ENCODE results near the gene OLA1. TPM values are rescaled to one million over a fixed set of nuclear protein-coding genes. Genes with fewer than 3 reads are reported as not detected.
A peak's percentile ranks its signal among the peaks of the same experiment; 100 is the strongest.

OLA1 gene
- total RNA-seq, 1 experiment from 2014 or later, result 109 TPM

GRCh38 chr2:174125090-174125489 is 123.2 kb downstream of the OLA1 start:
- Mint-ChIP-seq H3K4me1 (peaks cover 66% of the 10 kb centered on the region), H3K4me3 (peak overlapping the region; percentile 19), H3K9me3 (no peaks in the 10 kb centered on the region), H3K27ac (peak overlapping the region; percentile 93; the same call in 1 of the 2 replicates), H3K27me3 (ENCODE audit: low read depth) (no peaks in the 10 kb centered on the region), H3K36me3 (no peaks in the 10 kb centered on the region)
- POLR2A ChIA-PET, result no interaction called here
- DNase-seq (ENCODE audit: low spot score), result no peak
- ATAC-seq, result peak; percentile 43
- TF ChIP-seq ZBTB21 (CRISPR knock-in tag; IDR thresholded peaks at IDR 0.05; ENCODE audit: borderline replicate concordance) (no peak), TCF7 (CRISPR knock-in tag; IDR thresholded peaks at IDR 0.05; ENCODE audit: low read depth) (no peak), IRF2 (CRISPR knock-in tag; IDR thresholded peaks at IDR 0.05; ENCODE audit: borderline replicate concordance, low read depth) (no peak), AFF4 (CRISPR knock-in tag; IDR thresholded peaks at IDR 0.05; ENCODE audit: borderline replicate concordance) (no peak), PRRX2 (CRISPR knock-in tag; IDR thresholded peaks at IDR 0.05) (no peak)
- CTCF ChIA-PET, result interaction anchor here (0.5 to 1.5 kb wide), 4 partner anchors 21 to 216 kb away, joined by 3 to 7 read pairs (median 4); no protein-coding TSS in a partner anchor

DNA sequence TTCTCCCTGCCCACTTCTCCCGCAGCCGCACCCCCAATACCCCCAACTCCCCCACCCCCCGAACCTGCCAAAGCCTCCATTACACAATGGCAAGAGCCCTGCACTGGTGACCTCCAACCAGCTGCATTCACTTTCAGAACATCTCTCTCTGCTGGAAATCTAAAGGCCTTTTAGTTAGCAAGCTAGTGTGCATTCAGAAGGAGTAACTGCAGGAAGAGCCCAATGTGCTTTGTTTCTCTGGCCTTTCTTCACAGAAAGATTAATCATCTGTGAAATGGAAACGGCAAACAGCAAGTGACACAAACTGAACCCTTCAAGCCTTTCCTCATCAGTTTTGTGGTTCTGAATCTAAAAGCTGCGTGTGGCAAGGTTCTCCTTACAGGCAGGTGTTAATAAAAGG is 124.2 kb downstream of the OLA1 start:
- no peak for TF ChIP-seq CBFB (CRISPR knock-in tag; IDR thresholded peaks at IDR 0.05; ENCODE audit: low read depth)
- TF ChIP-seq, protein P1, sequence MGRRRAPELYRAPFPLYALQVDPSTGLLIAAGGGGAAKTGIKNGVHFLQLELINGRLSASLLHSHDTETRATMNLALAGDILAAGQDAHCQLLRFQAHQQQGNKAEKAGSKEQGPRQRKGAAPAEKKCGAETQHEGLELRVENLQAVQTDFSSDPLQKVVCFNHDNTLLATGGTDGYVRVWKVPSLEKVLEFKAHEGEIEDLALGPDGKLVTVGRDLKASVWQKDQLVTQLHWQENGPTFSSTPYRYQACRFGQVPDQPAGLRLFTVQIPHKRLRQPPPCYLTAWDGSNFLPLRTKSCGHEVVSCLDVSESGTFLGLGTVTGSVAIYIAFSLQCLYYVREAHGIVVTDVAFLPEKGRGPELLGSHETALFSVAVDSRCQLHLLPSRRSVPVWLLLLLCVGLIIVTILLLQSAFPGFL (CRISPR knock-in tag; IDR thresholded peaks at IDR 0.05; ENCODE audit: borderline replicate concordance), result no peak
- no peak for TF ChIP-seq SMAD3 (CRISPR knock-in tag; IDR thresholded peaks at IDR 0.05; ENCODE audit: borderline replicate concordance)
- TF ChIP-seq GTF2I (CRISPR knock-in tag; conservative IDR thresholded peaks at IDR 0.05), result no peak
- TF ChIP-seq ETV6 (CRISPR knock-in tag; IDR thresholded peaks at IDR 0.05), result 0 out of 2 replicates have a peak, but pooled peaks have one; percentile 25
- TF ChIP-seq STAT6 (CRISPR knock-in tag; conservative IDR thresholded peaks at IDR 0.05; ENCODE audit: low read depth), result no peak
- no peak for TF ChIP-seq ZNF232 (CRISPR knock-in tag; IDR thresholded peaks at IDR 0.05)
- TF ChIP-seq ZNF423 (CRISPR knock-in tag; IDR thresholded peaks at IDR 0.05), result peak; percentile 8; the same call in 1 of the 2 replicates
- no peak for TF ChIP-seq AFF4 (CRISPR knock-in tag; IDR thresholded peaks at IDR 0.05; ENCODE audit: borderline replicate concordance)
- DNase-seq (ENCODE audit: low spot score) (peak; percentile 31), ATAC-seq (peak; percentile 94)
- Mint-ChIP-seq H3K4me1 (peaks cover 68% of the 10 kb centered on the region), H3K27me3 (ENCODE audit: low read depth) (no peaks in the 10 kb centered on the region), H3K4me3 (peak overlapping the region; percentile 53), H3K36me3 (no peaks in the 10 kb centered on the region), H3K27ac (peak overlapping the region; percentile 97), H3K9me3 (no peaks in the 10 kb centered on the region)
- ChIA-PET POLR2A (no interaction called here), CTCF (interaction anchor here (0.7 to 1.5 kb wide), 6 partner anchors 22 to 694 kb away, joined by 3 to 7 read pairs (median 4); no protein-coding TSS in a partner anchor)

All from WTC11 (cell line).